ENCODE measurements around the gene RRH.

DNA sequence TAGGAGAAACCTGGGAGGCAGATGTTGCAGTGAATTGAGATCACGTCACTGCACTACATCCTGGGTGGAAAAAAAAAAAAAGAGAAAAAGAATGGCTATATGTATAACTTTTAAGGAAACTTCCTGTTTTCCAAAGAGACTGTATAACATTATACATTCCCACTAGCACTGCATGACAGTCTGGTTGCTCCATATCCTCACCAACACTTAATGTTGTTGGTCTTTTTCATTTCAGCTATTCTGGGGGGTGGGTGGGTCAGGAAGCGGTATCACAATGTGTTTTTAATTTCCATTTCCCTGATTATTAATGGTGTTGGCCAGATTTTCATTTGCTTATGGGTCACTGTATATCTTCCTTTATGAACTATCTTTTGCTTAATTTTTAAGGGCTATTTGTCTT, 33.5 kb downstream of the RRH start:
- TF ChIP-seq EZH2phosphoT487 (IDR thresholded peaks at IDR 0.05; ENCODE audit: insufficient read depth, low read depth): no peak
- TF ChIP-seq EZH2 (IDR thresholded peaks at IDR 0.05; ENCODE audit: insufficient read depth, poor library complexity, severe bottlenecking): no peak
